ENCODE measurements around the gene IL3RA.

GRCh38 chrX:1400049-1400448 is 63.5 kb downstream of the IL3RA start:
- TF ChIP-seq CTCF (IDR thresholded peaks at IDR 0.05) (no peak), POLR2A (IDR thresholded peaks at IDR 0.05) (no peak)
